HL-60 (cell line): Measurements from ENCODE around the gene HOXD4.

Experiments used
- POLR2AphosphoS5 ChIP-seq: IDR thresholded peaks from 2 replicates; pipeline ENCODE4 v1.6.1; 2012; ENCODE audit warnings: low read depth
- TF ChIP-seq, protein P1 (sequence below): IDR thresholded peaks from one replicate; pipeline ENCODE4 v1.5.1; 2011; ENCODE audit warnings: low read length, control low read depth, inconsistent platforms; ENCODE audit not compliant: insufficient read depth
- TF ChIP-seq, protein P2 (sequence below): IDR thresholded peaks from 2 replicates; pipeline ENCODE4 v1.6.1; 2012; ENCODE audit warnings: low read depth; ENCODE audit not compliant: insufficient replicate concordance

DNA sequence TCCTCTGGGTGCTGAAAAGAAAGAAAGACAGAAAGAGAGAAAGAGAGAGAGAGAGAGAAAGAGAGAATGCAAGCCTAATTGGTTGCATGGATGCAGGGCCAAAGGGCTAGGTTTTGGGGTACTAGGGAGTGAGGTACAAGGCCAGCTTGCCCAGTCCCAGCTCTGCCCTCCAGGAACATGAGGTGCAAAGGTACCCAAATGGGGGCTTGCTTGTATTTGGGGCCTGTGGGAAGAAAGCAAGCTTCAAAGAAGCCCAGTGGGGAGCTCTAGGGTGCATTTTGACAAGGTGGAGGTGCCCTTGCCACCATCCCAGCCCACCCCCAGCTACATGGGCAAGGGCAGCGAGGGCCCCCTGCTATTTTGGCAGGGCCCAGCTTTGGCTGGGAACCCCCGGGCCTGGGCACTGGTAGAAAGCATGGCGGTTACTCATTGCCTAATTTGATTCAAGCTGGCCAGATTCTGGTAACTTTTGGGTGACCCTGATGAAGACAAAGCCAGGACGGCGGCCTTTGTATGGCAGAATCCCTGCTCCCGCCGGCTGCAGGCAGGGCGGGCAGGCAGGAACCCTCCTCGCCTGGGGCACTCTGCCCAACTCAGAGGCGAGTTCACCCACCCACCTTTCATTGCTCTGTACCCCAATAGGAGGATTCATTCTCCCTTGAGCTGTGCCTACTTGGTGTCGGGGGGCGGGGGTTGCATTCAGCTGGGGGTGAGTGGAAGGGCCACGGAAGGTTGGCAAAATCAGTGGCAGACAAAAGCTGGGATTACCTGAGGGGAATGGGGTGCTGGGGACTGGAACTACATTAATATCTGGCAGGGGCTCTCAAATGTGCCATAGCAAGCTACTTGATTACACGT, 537 bp upstream of the HOXD4 start:
- TF ChIP-seq, protein P1, sequence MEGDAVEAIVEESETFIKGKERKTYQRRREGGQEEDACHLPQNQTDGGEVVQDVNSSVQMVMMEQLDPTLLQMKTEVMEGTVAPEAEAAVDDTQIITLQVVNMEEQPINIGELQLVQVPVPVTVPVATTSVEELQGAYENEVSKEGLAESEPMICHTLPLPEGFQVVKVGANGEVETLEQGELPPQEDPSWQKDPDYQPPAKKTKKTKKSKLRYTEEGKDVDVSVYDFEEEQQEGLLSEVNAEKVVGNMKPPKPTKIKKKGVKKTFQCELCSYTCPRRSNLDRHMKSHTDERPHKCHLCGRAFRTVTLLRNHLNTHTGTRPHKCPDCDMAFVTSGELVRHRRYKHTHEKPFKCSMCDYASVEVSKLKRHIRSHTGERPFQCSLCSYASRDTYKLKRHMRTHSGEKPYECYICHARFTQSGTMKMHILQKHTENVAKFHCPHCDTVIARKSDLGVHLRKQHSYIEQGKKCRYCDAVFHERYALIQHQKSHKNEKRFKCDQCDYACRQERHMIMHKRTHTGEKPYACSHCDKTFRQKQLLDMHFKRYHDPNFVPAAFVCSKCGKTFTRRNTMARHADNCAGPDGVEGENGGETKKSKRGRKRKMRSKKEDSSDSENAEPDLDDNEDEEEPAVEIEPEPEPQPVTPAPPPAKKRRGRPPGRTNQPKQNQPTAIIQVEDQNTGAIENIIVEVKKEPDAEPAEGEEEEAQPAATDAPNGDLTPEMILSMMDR, result no peak
- TF ChIP-seq, protein P2, sequence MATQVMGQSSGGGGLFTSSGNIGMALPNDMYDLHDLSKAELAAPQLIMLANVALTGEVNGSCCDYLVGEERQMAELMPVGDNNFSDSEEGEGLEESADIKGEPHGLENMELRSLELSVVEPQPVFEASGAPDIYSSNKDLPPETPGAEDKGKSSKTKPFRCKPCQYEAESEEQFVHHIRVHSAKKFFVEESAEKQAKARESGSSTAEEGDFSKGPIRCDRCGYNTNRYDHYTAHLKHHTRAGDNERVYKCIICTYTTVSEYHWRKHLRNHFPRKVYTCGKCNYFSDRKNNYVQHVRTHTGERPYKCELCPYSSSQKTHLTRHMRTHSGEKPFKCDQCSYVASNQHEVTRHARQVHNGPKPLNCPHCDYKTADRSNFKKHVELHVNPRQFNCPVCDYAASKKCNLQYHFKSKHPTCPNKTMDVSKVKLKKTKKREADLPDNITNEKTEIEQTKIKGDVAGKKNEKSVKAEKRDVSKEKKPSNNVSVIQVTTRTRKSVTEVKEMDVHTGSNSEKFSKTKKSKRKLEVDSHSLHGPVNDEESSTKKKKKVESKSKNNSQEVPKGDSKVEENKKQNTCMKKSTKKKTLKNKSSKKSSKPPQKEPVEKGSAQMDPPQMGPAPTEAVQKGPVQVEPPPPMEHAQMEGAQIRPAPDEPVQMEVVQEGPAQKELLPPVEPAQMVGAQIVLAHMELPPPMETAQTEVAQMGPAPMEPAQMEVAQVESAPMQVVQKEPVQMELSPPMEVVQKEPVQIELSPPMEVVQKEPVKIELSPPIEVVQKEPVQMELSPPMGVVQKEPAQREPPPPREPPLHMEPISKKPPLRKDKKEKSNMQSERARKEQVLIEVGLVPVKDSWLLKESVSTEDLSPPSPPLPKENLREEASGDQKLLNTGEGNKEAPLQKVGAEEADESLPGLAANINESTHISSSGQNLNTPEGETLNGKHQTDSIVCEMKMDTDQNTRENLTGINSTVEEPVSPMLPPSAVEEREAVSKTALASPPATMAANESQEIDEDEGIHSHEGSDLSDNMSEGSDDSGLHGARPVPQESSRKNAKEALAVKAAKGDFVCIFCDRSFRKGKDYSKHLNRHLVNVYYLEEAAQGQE, result no peak
- TF ChIP-seq POLR2AphosphoS5, result no peak
